Measurements from ENCODE around the gene CNOT3.

DNA sequence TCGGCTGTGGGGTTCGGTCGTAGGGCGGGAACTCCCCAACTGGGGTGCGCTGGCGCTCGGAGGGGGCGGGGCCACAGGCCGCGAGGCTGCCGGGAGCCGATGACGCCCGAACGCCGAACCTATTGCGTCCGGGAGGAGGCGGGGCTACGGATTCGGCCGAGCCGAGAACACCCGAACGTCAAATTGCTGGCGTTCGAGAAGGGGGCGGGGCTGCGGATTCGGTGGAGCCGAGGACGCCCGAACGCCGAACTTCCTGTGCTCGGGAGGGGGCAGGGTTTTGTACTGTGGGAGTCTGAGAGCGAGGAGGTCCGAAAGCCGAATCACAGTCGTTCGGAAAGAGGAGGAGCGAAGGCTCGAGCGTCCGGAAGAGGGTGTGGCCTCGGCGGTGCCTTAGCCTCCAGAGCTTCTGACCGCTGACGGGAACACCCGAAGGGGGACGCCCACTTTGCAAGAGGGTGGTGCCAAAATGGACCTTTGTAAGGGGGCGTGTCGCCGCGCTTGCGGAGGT, 53.0 kb downstream of the CNOT3 start:
- TF ChIP-seq ZNF70 (CRISPR knock-in tag; IDR thresholded peaks at IDR 0.05) (no peak), BACH2 (CRISPR knock-in tag; IDR thresholded peaks at IDR 0.05; ENCODE audit: borderline replicate concordance) (no peak), PPARA (CRISPR knock-in tag; IDR thresholded peaks at IDR 0.05; ENCODE audit: borderline replicate concordance) (no peak), ARNTL (CRISPR knock-in tag; IDR thresholded peaks at IDR 0.05; ENCODE audit: borderline replicate concordance, low read depth) (no peak)

Data from SK-N-SH treated with all-trans-retinoic acid at 6 μM for 48 hours (cell line).